Vagina (tissue), 2 donors: Measurements from ENCODE around the gene GMEB2. TPM values are rescaled to one million over a fixed set of nuclear protein-coding genes. Genes with fewer than 3 reads are reported as not detected.

Experiments
- DNase-seq, 2 donors: peaks; one replicate each; pipeline ENCODE4 v3.0.0-alpha.2; 2017; ENCODE audit errors: extremely low spot score in 2 of 2
- H3K27ac ChIP-seq: fragments of 200-600 bp; sonication (generic); one replicate; pipeline ENCODE4 v1.5.1; 2019
- H3K27me3 ChIP-seq: fragments of 200-600 bp; sonication (generic); one replicate; pipeline ENCODE4 v1.5.1; 2019
- H3K36me3 ChIP-seq, 2 donors: fragments of 200-600 bp; sonication (generic); one replicate each; pipeline ENCODE4 v1.5.1; 2017 to 2019
- H3K4me1 ChIP-seq: fragments of 200-600 bp; sonication (generic); one replicate; pipeline ENCODE4 v1.5.1; 2019
- H3K4me3 ChIP-seq, 2 donors: fragments of 200-600 bp; sonication (generic); 1 replicate in 1 of 2; 2 replicates in 1 of 2; pipeline ENCODE4 v1.5.1; 2016 to 2019
- H3K9me3 ChIP-seq: fragments of 200-600 bp; sonication (generic); one replicate; pipeline ENCODE4 v1.5.1; 2019
- CTCF ChIP-seq, 3 experiments: fragments of 450-650 bp in 2 of 3; fragments of 200-600 bp in 1 of 3; sonication (generic) in 1 of 3; IDR thresholded peaks; one replicate each; pipeline ENCODE4 v1.5.1; 2017 to 2019; ENCODE audit warnings: antibody characterized with exemption in 3 of 3, mild to moderate bottlenecking in 2 of 3, moderate library complexity in 2 of 3
- POLR2A ChIP-seq, 2 donors: fragments of 450-650 bp; IDR thresholded peaks; one replicate each; pipeline ENCODE4 v1.6.1; 2017; ENCODE audit warnings: antibody characterized with exemption in 2 of 2, mild to moderate bottlenecking in 2 of 2, moderate library complexity in 2 of 2
- POLR2AphosphoS5 ChIP-seq, 2 donors: sonication (generic); formaldehyde crosslinking; IDR thresholded peaks; one replicate each; pipeline ENCODE4 v1.9.0; 2017; ENCODE audit warnings: antibody characterized with exemption in 2 of 2, mild to moderate bottlenecking in 2 of 2, low read depth in 1 of 2; ENCODE audit not compliant: insufficient read depth in 1 of 2
- intact Hi-C: fragments of 100-400 bp; cut with DNase I; formaldehyde crosslinking; loops from one replicate; pipeline ENCODE4 v1.15.1; 2023
- total RNA-seq: library from RNA; depleted of rRNA; stranded (reverse); fragments of >200 nt; gene quantifications from one replicate; pipeline ENCODE4 v1.2.3, GENCODE V29; 2016

GMEB2 gene
- total RNA-seq, 1 donor from 2014 or later: 11.3 TPM

GRCh38 chr20:63574829-63575743 lies 51.8 kb downstream of the GMEB2 start:
- intact Hi-C loops: no loop called here
- peak overlapping the region in 1 of 2 donors; percentile 81 for H3K4me3 ChIP-seq
- peaks cover 19% of the 10 kb centered on the region for H3K4me1 ChIP-seq
- H3K36me3 ChIP-seq: no peaks in the 10 kb centered on the region
- peak overlapping the region; percentile 74 for H3K27ac ChIP-seq
- TF ChIP-seq POLR2A (IDR thresholded peaks at IDR 0.05) (no peak), CTCF (IDR thresholded peaks at IDR 0.05) (no peak), POLR2AphosphoS5 (IDR thresholded peaks at IDR 0.05; ENCODE audit: insufficient read depth in 1 of 2, low read depth in 1 of 2) (no peak)
- DNase-seq: no peak
- no peaks in the 10 kb centered on the region for H3K27me3 ChIP-seq
- H3K9me3 ChIP-seq: no peaks in the 10 kb centered on the region

GRCh38 chr20:63574156-63574828 lies 52.6 kb downstream of the GMEB2 start, which contains the start of gene HELZ2:
TSS of gene HELZ2 (minus strand) at chr20:63574239. CDS start at chr20:63572385, 1,854 bp downstream.
- peak within 1 kb of the TSS; percentile 63 to 81 for H3K4me3 ChIP-seq
- intact Hi-C loops: no loop called here
- TF ChIP-seq POLR2A (IDR thresholded peaks at IDR 0.05): no peak
- peak in 1 of 2 donors; percentile 50 for TF ChIP-seq POLR2AphosphoS5 (IDR thresholded peaks at IDR 0.05; ENCODE audit: insufficient read depth in 1 of 2, low read depth in 1 of 2)
- peaks cover 19% of the 10 kb centered on the region for H3K4me1 ChIP-seq
- DNase-seq: no peak
- H3K27ac ChIP-seq: peak within 1 kb of the TSS; percentile 74
- H3K9me3 ChIP-seq: no peaks in the 10 kb centered on the region
- no peaks in the 10 kb centered on the region for H3K36me3 ChIP-seq
- no peaks in the 10 kb centered on the region for H3K27me3 ChIP-seq

GRCh38 chr20:63573647-63574131 lies 53.2 kb downstream of the GMEB2 start:
- no peak for DNase-seq
- H3K36me3 ChIP-seq: no peaks in the 10 kb centered on the region
- intact Hi-C loops: no loop called here
- TF ChIP-seq POLR2AphosphoS5 (IDR thresholded peaks at IDR 0.05; ENCODE audit: insufficient read depth in 1 of 2, low read depth in 1 of 2) (no peak), POLR2A (IDR thresholded peaks at IDR 0.05) (no peak), CTCF (IDR thresholded peaks at IDR 0.05) (no peak)
- no peaks in the 10 kb centered on the region for H3K27me3 ChIP-seq
- H3K9me3 ChIP-seq: no peaks in the 10 kb centered on the region
- H3K4me3 ChIP-seq: peak overlapping the region; percentile 63 to 81
- H3K4me1 ChIP-seq: peaks cover 19% of the 10 kb centered on the region
- H3K27ac ChIP-seq: peak overlapping the region; percentile 74

GRCh38 chr20:63572788-63573646 lies 53.9 kb downstream of the GMEB2 start:
- H3K9me3 ChIP-seq: no peaks in the 10 kb centered on the region
- intact Hi-C loops: no loop called here
- DNase-seq: no peak
- H3K4me3 ChIP-seq: peak overlapping the region; percentile 63 to 81
- peak overlapping the region; percentile 74 for H3K27ac ChIP-seq
- TF ChIP-seq POLR2A (IDR thresholded peaks at IDR 0.05): no peak
- TF ChIP-seq CTCF (IDR thresholded peaks at IDR 0.05): no peak
- no peak for TF ChIP-seq POLR2AphosphoS5 (IDR thresholded peaks at IDR 0.05; ENCODE audit: insufficient read depth in 1 of 2, low read depth in 1 of 2)
- H3K36me3 ChIP-seq: no peaks in the 10 kb centered on the region
- peaks cover 19% of the 10 kb centered on the region for H3K4me1 ChIP-seq
- no peaks in the 10 kb centered on the region for H3K27me3 ChIP-seq
